Endothelial cell of umbilical vein (primary cell): ENCODE measurements around the gene SLC8A1. TPM values are rescaled to one million over a fixed set of nuclear protein-coding genes. Genes with fewer than 3 reads are reported as not detected.

ENCODE experiments used
- BruUV-seq: library from RNA; stranded (reverse); fragments of 400-500 nt; replicated peaks from 2 replicates; lab custom pipeline; 2021; lab: Mats Ljungman, UMichigan
- CTCF ChIA-PET: fragments of 300-600, 350-600 bp; sonication (Branson Sonifier 250); formaldehyde crosslinking; loops from one replicate; lab custom pipeline; 2021; ENCODE audit warnings: antibody characterized with exemption, inconsistent platforms; lab: Charles Lee
- POLR2A ChIA-PET: fragments of 300-600, 350-600 bp; sonication (Branson Sonifier 250); formaldehyde crosslinking; loops from one replicate; lab custom pipeline; 2021; ENCODE audit warnings: antibody characterized with exemption, inconsistent platforms; lab: Charles Lee
- DNase-seq: peaks from one replicate; pipeline ENCODE4 v3.0.0-alpha.2; 2011; ENCODE audit warnings: low read depth, low spot score
- FAIRE-seq: peaks from 2 replicates; lab custom pipeline; 2011; peaks lifted over from hg19 to GRCh38; lab: Jason Lieb, UNC
- H2AFZ ChIP-seq: 2 replicates; pipeline ENCODE4 v1.6.0; 2012; ENCODE audit warnings: low read depth, low read length, control low read depth, inconsistent platforms
- H3K27ac ChIP-seq: 2 replicates; pipeline ENCODE4 v1.5.1; 2011; ENCODE audit warnings: low read depth, mild to moderate bottlenecking, control low read depth, low read length, moderate library complexity; ENCODE audit not compliant: insufficient read depth
- H3K27me3 ChIP-seq, 2 experiments: 2 replicates each; pipeline versions ENCODE4 v1.6.0 to v1.6.1; 2011; ENCODE audit warnings: low read length in 2 of 2, mixed read lengths in 1 of 2; ENCODE audit not compliant: control insufficient read depth in 2 of 2, insufficient read depth in 2 of 2
- H3K36me3 ChIP-seq, 2 experiments: 2 replicates in 1 of 2; 3 replicates in 1 of 2; pipeline ENCODE4 v1.5.1; 2011; ENCODE audit warnings: low read length in 2 of 2, mild to moderate bottlenecking in 1 of 2, moderate library complexity in 1 of 2; ENCODE audit not compliant: control insufficient read depth in 2 of 2, insufficient read depth in 2 of 2; ENCODE audit errors: extremely low read depth in 1 of 2
- H3K4me1 ChIP-seq: 3 replicates; pipeline ENCODE4 v1.5.1; 2011; ENCODE audit warnings: mild to moderate bottlenecking, low read length; ENCODE audit not compliant: control insufficient read depth, insufficient read depth; ENCODE audit errors: extremely low read depth
- H3K4me2 ChIP-seq: 2 replicates; pipeline ENCODE4 v1.6.1; 2011; ENCODE audit warnings: low read length, control low read depth, mixed read lengths; ENCODE audit not compliant: insufficient read depth
- H3K4me3 ChIP-seq, 3 experiments: fragments of 200-600 bp in 1 of 3; sonication (generic), shearing (Covaris generic) in 1 of 3; replicated peaks in 1 of 3; 2 replicates each; pipeline ENCODE4 v1.5.1; 2011 to 2016; ENCODE audit warnings: control low read depth in 3 of 3, low read length in 3 of 3, mild to moderate bottlenecking in 2 of 3, inconsistent platforms in 1 of 3, low read depth in 1 of 3, moderate library complexity in 1 of 3; ENCODE audit not compliant: insufficient read depth in 1 of 3
- H3K79me2 ChIP-seq: 2 replicates; pipeline ENCODE4 v1.6.0; 2012; ENCODE audit warnings: low read length, inconsistent platforms; ENCODE audit not compliant: control insufficient read depth, insufficient read depth
- H3K9ac ChIP-seq: replicated peaks from 2 replicates; pipeline ENCODE3; 2011; ENCODE audit warnings: low read length, control low read depth; ENCODE audit not compliant: insufficient read depth; ENCODE audit errors: extremely low read depth
- H3K9me1 ChIP-seq: replicated peaks from 3 replicates; pipeline ENCODE4 v1.6.0; 2011; ENCODE audit warnings: mild to moderate bottlenecking, low read length; ENCODE audit not compliant: control insufficient read depth, insufficient read depth; ENCODE audit errors: extremely low read depth
- H3K9me3 ChIP-seq: replicated peaks from 2 replicates; pipeline ENCODE4 v1.5.1; 2012; ENCODE audit warnings: low read length, inconsistent platforms; ENCODE audit not compliant: control insufficient read depth, insufficient read depth
- H4K20me1 ChIP-seq: replicated peaks from 2 replicates; pipeline ENCODE3; 2011; ENCODE audit warnings: mild to moderate bottlenecking, low read length; ENCODE audit not compliant: control insufficient read depth, insufficient read depth; ENCODE audit errors: extremely low read depth
- CTCF ChIP-seq, 2 donors: IDR thresholded peaks; 1 replicate in 1 of 2; 2 replicates in 1 of 2; pipeline ENCODE4 v1.5.1; 2011; ENCODE audit warnings: low read length in 2 of 2, mild to moderate bottlenecking in 2 of 2, moderate library complexity in 2 of 2, control low read depth in 1 of 2, inconsistent platforms in 1 of 2, low read depth in 1 of 2; ENCODE audit not compliant: insufficient read depth in 1 of 2; ENCODE audit errors: extremely low read depth in 1 of 2
- EZH2 ChIP-seq: IDR thresholded peaks from 2 replicates; pipeline ENCODE4 v1.6.1; 2012; ENCODE audit warnings: borderline replicate concordance, low read depth, mild to moderate bottlenecking, moderate library complexity, low read length, inconsistent platforms; ENCODE audit not compliant: severe bottlenecking
- FOS ChIP-seq: IDR thresholded peaks from 2 replicates; pipeline ENCODE4 v1.6.1; 2011; ENCODE audit warnings: mild to moderate bottlenecking, low read length, moderate library complexity, borderline replicate concordance; ENCODE audit not compliant: insufficient read depth
- GATA2 ChIP-seq: IDR thresholded peaks from 2 replicates; pipeline ENCODE4 v1.7.0; 2011; ENCODE audit warnings: low read depth, mild to moderate bottlenecking, moderate library complexity, mixed read lengths, low read length; ENCODE audit not compliant: insufficient read length, insufficient read depth
- JUN ChIP-seq: IDR thresholded peaks from 2 replicates; pipeline ENCODE4 v1.6.1; 2011; ENCODE audit warnings: borderline replicate concordance, low read depth; ENCODE audit not compliant: insufficient read length, insufficient read depth
- MAX ChIP-seq: IDR thresholded peaks from 2 replicates; pipeline ENCODE4 v1.6.1; 2011; ENCODE audit not compliant: insufficient read depth, insufficient read length
- MYC ChIP-seq: IDR thresholded peaks from one replicate; pipeline ENCODE4 v1.6.1; 2011; ENCODE audit warnings: mild to moderate bottlenecking, low read depth, low read length
- POLR2A ChIP-seq: IDR thresholded peaks from 2 replicates; pipeline ENCODE4 v1.6.1; 2012; ENCODE audit warnings: low read depth, mild to moderate bottlenecking, control low read depth, low read length
- POLR2AphosphoS5 ChIP-seq: IDR thresholded peaks from 2 replicates; pipeline ENCODE4 v1.6.1; 2012; ENCODE audit warnings: low read depth, mild to moderate bottlenecking, control low read depth, low read length, moderate library complexity; ENCODE audit not compliant: insufficient read depth
- dilution Hi-C: fragments of 300-500 bp; cut with MboI; formaldehyde crosslinking; loops from one replicate; pipeline ENCODE4 v1.15.0; 2019; ENCODE audit warnings: low sequenced_read_pairs; ENCODE audit not compliant: extremely low pct_ligation_motif_present
- intact Hi-C: fragments of 100-400 bp; cut with micrococcal nuclease; formaldehyde crosslinking; loops from one replicate; pipeline ENCODE4 v1.10.0; 2022
- polyA plus RNA-seq, 4 experiments: library from polyadenylated mRNA; depleted of rRNA in 3 of 4; stranded (reverse) in 3 of 4; unstranded in 1 of 4; fragments of >200 nt; gene quantifications; 2 replicates each; pipeline versions ENCODE4 v1.2.1 to v1.2.3, GENCODE V29; 2011 to 2012; ENCODE audit warnings: missing spikeins in 1 of 4
- total RNA-seq: library from RNA; stranded (reverse); gene quantifications from 2 replicates; pipeline ENCODE4 v1.2.3, GENCODE V29; 2021

SLC8A1 gene
- total and polyA plus RNA-seq, 2 donors (not counting 3 experiments of a cell fraction or from before 2014, with no cell fraction given), result 0.19 to 1.8 TPM

GRCh38 chr2:40325116-40325515 is 126.8 kb downstream of the SLC8A1 start:
- no TSS peak for BruUV-seq
- Histone ChIP-seq H3K9me1 (no peaks in the 10 kb centered on the region), H3K4me3 (no peak overlapping the region), H2AFZ (no peak overlapping the region), H3K79me2 (no peaks in the 10 kb centered on the region), H4K20me1 (no peaks in the 10 kb centered on the region), H3K27ac (no peak overlapping the region), H3K36me3 (no peaks in the 10 kb centered on the region), H3K4me1 (peaks cover 9% of the 10 kb centered on the region), H3K9me3 (no peaks in the 10 kb centered on the region), H3K4me2 (no peak overlapping the region), H3K9ac (no peak overlapping the region), H3K27me3 (no peaks in the 10 kb centered on the region)
- FAIRE-seq (no peak), DNase-seq (peak; percentile 26)
- dilution Hi-C loops (no loop called here), intact Hi-C loops (no loop called here)
- ChIA-PET CTCF (no interaction called here), POLR2A (no interaction called here)
- TF ChIP-seq MYC (no peak), CTCF (IDR thresholded peaks at IDR 0.05; ENCODE audit: extremely low read depth in 1 of 2, insufficient read depth in 1 of 2, low read depth in 1 of 2, low read length in 2 of 2) (no peak), EZH2 (no peak), GATA2 (no peak), JUN (no peak), POLR2AphosphoS5 (no peak), POLR2A (no peak), MAX (no peak), FOS (no peak)
